HG03196 (cell line): Measurements from ENCODE around the gene DSP.

Experiments
- ATAC-seq: cut with Tn5 transposase; IDR thresholded peaks from one replicate; pipeline ENCODE4 v1.9.1; 2021; ENCODE audit not compliant: unreplicated experiment

The DSP gene

GRCh38 chr6:7541175-7542064 lies at the start of gene DSP:
Gene DSP (plus strand): TSS chr6:7541671. CDS start chr6:7541916, 245 bp downstream.
- ATAC-seq, result no peak

GRCh38 chr6:7493866-7494265 lies 47.6 kb upstream of the DSP start:
- ATAC-seq, result no peak

GRCh38 chr6:7494638-7495037 lies 46.8 kb upstream of the DSP start:
- no peak for ATAC-seq

GRCh38 chr6:7496266-7496875 lies 45.1 kb upstream of the DSP start:
- ATAC-seq, result no peak

- ATAC-seq, result no peak
Observed at GRCh38 chr6:7500752-7501282, 40.7 kb upstream of the DSP start.

GRCh38 chr6:7502743-7503142 lies 38.7 kb upstream of the DSP start:
- no peak for ATAC-seq

- no peak for ATAC-seq
Observed at GRCh38 chr6:7504041-7504440, 37.4 kb upstream of the DSP start.

GRCh38 chr6:7505189-7505699 lies 36.2 kb upstream of the DSP start:
- no peak for ATAC-seq

GRCh38 chr6:7507600-7507999 lies 33.9 kb upstream of the DSP start:
- no peak for ATAC-seq

GRCh38 chr6:7512320-7512719 lies 29.2 kb upstream of the DSP start:
- ATAC-seq, result no peak

GRCh38 chr6:7513529-7513928 lies 27.9 kb upstream of the DSP start:
- no peak for ATAC-seq

GRCh38 chr6:7515363-7515762 lies 26.1 kb upstream of the DSP start:
- no peak for ATAC-seq

GRCh38 chr6:7518877-7519276 lies 22.6 kb upstream of the DSP start:
- no peak for ATAC-seq

- no peak for ATAC-seq
Observed at GRCh38 chr6:7522873-7523272, 18.6 kb upstream of the DSP start.

- no peak for ATAC-seq
Observed at GRCh38 chr6:7523922-7524321, 17.5 kb upstream of the DSP start.

- ATAC-seq, result no peak
Observed at GRCh38 chr6:7526755-7527154, 14.7 kb upstream of the DSP start.

GRCh38 chr6:7528565-7528964 lies 12.9 kb upstream of the DSP start:
- no peak for ATAC-seq

- no peak for ATAC-seq
Observed at GRCh38 chr6:7529141-7529540, 12.3 kb upstream of the DSP start.

GRCh38 chr6:7532232-7532631 lies 9.2 kb upstream of the DSP start:
- ATAC-seq, result no peak

- no peak for ATAC-seq
Observed at GRCh38 chr6:7532821-7533220, 8.7 kb upstream of the DSP start.

GRCh38 chr6:7534192-7534591 lies 7.3 kb upstream of the DSP start:
- ATAC-seq, result no peak

- ATAC-seq, result no peak
Observed at GRCh38 chr6:7535498-7535897, 6.0 kb upstream of the DSP start.
